Left lung (tissue), 10 donors: ENCODE measurements around the gene HOXA4. TPM values are rescaled to one million over a fixed set of nuclear protein-coding genes. Genes with fewer than 3 reads are reported as not detected.

Experiments used
- ATAC-seq: fragments of 200-7000 bp; cut with Tn5 transposase; one replicate; pipeline ENCODE4 v1.9.1; 2020; ENCODE audit warnings: moderate library complexity
- DNase-seq, 4 donors: peaks; one replicate each; pipeline ENCODE4 v3.0.0-alpha.2; 2013 to 2020
- H3K27ac ChIP-seq, 2 donors: fragments of 200-600 bp; sonication (generic) in 1 of 2; one replicate each; pipeline versions ENCODE4 v1.5.0 to v1.8.0; 2020 to 2021
- H3K27me3 ChIP-seq, 2 donors: fragments of 200-600 bp; sonication (generic) in 1 of 2; one replicate each; pipeline versions ENCODE4 v1.5.0 to v1.8.0; 2020 to 2021
- H3K36me3 ChIP-seq, 2 donors: fragments of 200-600 bp; sonication (generic) in 1 of 2; one replicate each; pipeline versions ENCODE4 v1.5.0 to v1.8.0; 2020 to 2021
- H3K4me1 ChIP-seq, 2 donors: fragments of 200-600 bp; one replicate each; pipeline ENCODE4 v1.8.0; 2021
- H3K4me3 ChIP-seq, 2 donors: fragments of 200-600 bp; sonication (generic) in 1 of 2; one replicate each; pipeline versions ENCODE4 v1.5.0 to v1.8.0; 2020 to 2021; ENCODE audit warnings: mild to moderate bottlenecking in 1 of 2
- H3K9me3 ChIP-seq, 2 donors: fragments of 200-600 bp; sonication (generic) in 1 of 2; one replicate each; pipeline versions ENCODE4 v1.5.0 to v1.8.0; 2020 to 2021
- intact Hi-C, 2 donors: fragments of 100-400 bp; cut with DNase I; formaldehyde crosslinking; loops; one replicate each; pipeline versions ENCODE4 v1.11.2 to v1.14.2; 2022
- polyA plus RNA-seq, 6 donors: library from polyadenylated mRNA; unstranded; fragments of 120-200 nt; gene quantifications; one replicate each; pipeline ENCODE4 v1.2.1, GENCODE V29; 2013; ENCODE audit not compliant: insufficient read length in 6 of 6
- total RNA-seq, 2 donors: library from RNA; stranded (reverse); fragmentation: NEBNext Ultra II Directional; extraction: Animal tissue kit (Norgen Biotek cat#: 25700); gene quantifications; one replicate each; pipeline ENCODE4 v1.2.1, GENCODE V29; 2021
- TF ChIP-seq, protein P1 (sequence below), 2 donors: fragments of 200-600 bp; sonication (generic) in 1 of 2; IDR thresholded peaks; one replicate each; pipeline versions ENCODE4 v1.5.0 to v1.8.0; 2021; ENCODE audit warnings: antibody characterized with exemption in 2 of 2
- donor health status: DM: no; HTN: yes; CAD: no.
- donor health status: DM: no; HTN: no; CAD: no.

The HOXA4 gene
- total and polyA plus RNA-seq, 8 donors = 3.4 to 35.8 (median 34.1) TPM

DNA sequence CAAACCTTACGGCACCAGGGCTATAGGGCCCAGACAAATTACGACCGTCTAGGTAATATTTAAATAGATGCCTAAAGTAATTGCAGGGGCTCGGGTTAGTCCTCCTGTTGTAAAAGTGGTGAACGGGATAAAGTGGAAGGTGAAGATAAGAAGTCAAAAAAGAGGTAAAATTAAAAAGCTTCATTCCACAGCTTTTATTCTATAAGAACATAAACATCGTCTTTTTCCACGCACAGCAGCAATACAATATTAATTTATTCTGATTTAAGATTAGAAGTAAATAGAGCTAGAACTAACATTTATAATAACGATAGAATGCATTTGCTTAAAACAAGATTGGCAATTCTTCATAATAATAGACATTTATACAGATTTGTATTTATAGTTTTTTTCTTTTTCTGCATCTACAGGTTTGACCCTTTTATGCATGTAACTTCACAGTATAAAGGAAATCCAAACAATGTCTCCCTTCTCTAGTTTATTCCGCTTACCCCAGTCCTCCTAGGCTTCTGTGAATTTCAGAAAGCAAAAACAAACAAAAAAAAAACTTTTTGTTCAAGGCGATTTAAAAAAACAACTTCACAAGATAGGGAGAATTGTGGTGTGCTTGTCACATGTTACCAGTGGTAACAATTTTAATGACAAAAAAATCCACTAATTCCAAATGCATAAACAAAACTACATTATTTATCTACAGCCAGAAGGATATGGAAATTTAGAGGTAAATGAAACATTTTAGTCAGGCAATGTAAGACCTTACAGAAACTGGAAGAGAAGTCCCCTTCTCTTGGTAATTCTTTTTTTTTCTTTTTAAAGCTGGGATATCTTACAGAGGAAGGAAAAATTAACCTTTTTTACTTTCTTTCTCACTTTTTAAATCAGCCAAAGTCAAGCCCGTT lies 40.1 kb upstream of the HOXA4 start:
- H3K4me1 ChIP-seq = peaks cover 0 to 64% of the 10 kb centered on the region in 2 donors
- H3K9me3 ChIP-seq = no peaks in the 10 kb centered on the region
- H3K4me3 ChIP-seq = no peak overlapping the region
- peaks cover 100% of the 10 kb centered on the region in 2 donors for H3K27me3 ChIP-seq
- no peaks in the 10 kb centered on the region for H3K36me3 ChIP-seq
- no peak for DNase-seq
- ATAC-seq = no peak
- no peak overlapping the region for H3K27ac ChIP-seq
- intact Hi-C loops = no loop called here
- TF ChIP-seq, protein P1, sequence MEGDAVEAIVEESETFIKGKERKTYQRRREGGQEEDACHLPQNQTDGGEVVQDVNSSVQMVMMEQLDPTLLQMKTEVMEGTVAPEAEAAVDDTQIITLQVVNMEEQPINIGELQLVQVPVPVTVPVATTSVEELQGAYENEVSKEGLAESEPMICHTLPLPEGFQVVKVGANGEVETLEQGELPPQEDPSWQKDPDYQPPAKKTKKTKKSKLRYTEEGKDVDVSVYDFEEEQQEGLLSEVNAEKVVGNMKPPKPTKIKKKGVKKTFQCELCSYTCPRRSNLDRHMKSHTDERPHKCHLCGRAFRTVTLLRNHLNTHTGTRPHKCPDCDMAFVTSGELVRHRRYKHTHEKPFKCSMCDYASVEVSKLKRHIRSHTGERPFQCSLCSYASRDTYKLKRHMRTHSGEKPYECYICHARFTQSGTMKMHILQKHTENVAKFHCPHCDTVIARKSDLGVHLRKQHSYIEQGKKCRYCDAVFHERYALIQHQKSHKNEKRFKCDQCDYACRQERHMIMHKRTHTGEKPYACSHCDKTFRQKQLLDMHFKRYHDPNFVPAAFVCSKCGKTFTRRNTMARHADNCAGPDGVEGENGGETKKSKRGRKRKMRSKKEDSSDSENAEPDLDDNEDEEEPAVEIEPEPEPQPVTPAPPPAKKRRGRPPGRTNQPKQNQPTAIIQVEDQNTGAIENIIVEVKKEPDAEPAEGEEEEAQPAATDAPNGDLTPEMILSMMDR (IDR thresholded peaks at IDR 0.05) = no peak

DNA sequence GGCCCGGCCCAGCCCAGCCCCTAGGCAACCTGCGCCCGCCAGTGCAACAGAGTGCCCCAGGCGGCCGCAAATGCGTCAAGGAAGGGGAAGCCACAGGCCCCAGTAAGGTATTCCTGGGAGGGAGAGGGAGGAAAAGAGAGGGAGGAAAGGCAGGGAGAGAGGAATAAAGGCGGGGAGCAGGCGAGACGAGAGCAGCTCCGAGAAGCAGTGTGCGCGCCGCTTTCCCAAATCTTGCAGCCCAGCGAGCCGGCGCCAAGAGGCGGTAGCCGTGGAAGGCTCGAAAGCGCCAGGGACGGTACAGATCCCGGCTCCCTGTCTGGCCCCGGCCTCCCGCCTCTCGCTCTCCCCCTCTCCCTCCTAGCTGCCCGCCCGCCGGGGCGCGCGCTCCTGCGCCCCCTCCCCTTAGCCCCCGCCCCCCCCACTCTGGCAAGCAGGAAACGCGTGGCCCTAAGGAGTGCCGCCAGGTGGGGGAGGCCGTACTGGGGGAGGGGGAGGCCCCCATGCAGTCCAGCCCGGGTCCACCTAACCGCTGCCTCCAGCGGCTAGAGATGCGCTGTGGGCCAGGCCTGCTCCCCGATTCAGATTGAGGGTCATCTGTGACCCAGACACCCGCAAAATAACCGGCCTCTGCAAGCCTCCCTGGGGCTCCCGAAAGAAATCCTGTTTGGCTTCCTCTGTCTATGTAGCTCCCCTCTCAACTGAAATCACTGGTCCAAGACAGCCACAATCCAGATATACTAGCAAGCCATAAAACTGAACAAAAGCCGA lies 39.3 kb upstream of the HOXA4 start:
- intact Hi-C loops = loop anchor here in 1 of 2 donors (10.0 kb wide), 1 partner anchor 1285 kb away; no protein-coding TSS in a partner anchor
- Histone ChIP-seq H3K27ac (no peak overlapping the region), H3K36me3 (no peaks in the 10 kb centered on the region), H3K27me3 (peaks cover 100% of the 10 kb centered on the region in 2 donors), H3K4me1 (peaks cover 4 to 73% of the 10 kb centered on the region in 2 donors), H3K9me3 (no peaks in the 10 kb centered on the region), H3K4me3 (no peak overlapping the region)
- TF ChIP-seq, protein P1 (IDR thresholded peaks at IDR 0.05) = no peak
- ATAC-seq (no peak), DNase-seq (peak in 1 of 4 donors; percentile 28)

DNA sequence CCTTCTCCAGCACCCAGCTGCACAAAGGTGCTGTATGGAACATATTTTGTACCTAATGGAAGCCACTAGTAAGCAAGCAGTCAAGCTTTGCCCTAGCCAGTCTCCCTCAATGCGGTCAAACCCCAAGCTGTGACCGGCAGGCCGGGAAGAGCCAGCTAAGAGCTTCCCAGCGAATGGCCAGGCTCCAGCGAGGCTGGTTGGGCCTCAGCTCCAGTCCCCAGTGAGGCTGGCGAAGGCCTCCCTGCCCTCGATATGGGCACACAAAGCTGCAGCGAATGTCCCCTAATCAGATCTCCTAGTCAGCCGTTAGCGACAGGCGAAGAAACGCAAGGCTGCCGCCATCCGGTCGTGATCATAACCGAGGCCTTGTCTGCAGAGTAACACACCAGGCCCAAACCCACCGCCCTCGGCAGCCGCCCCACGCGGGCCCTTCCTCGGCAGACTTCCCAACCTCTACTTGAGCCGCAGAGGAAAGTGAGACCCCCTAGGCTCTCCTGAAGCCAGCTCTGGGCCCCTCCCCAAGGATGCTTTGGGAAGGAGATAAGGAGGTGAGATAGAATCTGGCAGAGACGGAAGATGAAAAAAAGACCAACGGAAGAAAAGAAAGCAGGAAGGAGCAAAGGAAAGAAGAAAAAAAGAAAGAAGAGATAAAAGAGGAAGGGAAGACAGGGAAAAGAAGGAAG lies 37.8 kb upstream of the HOXA4 start:
- intact Hi-C loops = loop anchor here in 1 of 2 donors (10.0 kb wide), 1 partner anchor 1284 kb away; no protein-coding TSS in a partner anchor
- Histone ChIP-seq H3K4me3 (no peak overlapping the region), H3K27ac (no peak overlapping the region), H3K36me3 (no peaks in the 10 kb centered on the region), H3K4me1 (peaks cover 4 to 76% of the 10 kb centered on the region in 2 donors), H3K27me3 (peaks cover 100% of the 10 kb centered on the region in 2 donors), H3K9me3 (no peaks in the 10 kb centered on the region)
- ATAC-seq (no peak), DNase-seq (peak in 2 of 4 donors; percentile 37 to 76)
- TF ChIP-seq, protein P1 (IDR thresholded peaks at IDR 0.05) = no peak

DNA sequence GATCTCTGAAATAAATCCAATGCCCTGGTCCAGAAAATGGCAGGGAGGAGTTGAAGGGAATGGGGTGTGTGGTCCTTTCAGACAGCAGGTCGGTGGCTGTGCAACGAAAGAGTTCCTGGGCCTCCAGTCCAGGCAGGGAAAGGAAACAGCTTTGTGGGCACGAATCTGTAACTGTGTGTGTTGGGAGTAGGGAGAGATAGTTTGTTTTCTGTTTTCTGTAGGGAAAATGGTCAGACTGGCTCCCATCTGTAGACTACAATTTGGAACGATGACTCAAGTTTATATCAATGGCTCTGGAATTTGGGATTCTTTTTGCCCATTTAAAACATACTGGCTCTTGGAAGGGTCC lies 37.3 kb upstream of the HOXA4 start:
- Histone ChIP-seq H3K9me3 (no peaks in the 10 kb centered on the region), H3K27ac (no peak overlapping the region), H3K36me3 (no peaks in the 10 kb centered on the region), H3K4me1 (peaks cover 4 to 75% of the 10 kb centered on the region in 2 donors), H3K27me3 (peaks cover 97 to 100% of the 10 kb centered on the region in 2 donors), H3K4me3 (no peak overlapping the region)
- DNase-seq (no peak), ATAC-seq (no peak)
- intact Hi-C loops = loop anchor here in 1 of 2 donors (10.0 kb wide), 1 partner anchor 1283 kb away; no protein-coding TSS in a partner anchor
- TF ChIP-seq, protein P1 (IDR thresholded peaks at IDR 0.05) = no peak
